ENCODE measurements around the gene GJB3. TPM values are rescaled to one million over a fixed set of nuclear protein-coding genes. Genes with fewer than 3 reads are reported as not detected.
"Not testable (repeated sequence)": the region's sequence is repeated elsewhere in the genome, so short reads cannot be mapped to it uniquely, and the experiment has no call there.

Gene GJB3
- total RNA-seq, 2 experiments from 2014 or later = not detected

DNA sequence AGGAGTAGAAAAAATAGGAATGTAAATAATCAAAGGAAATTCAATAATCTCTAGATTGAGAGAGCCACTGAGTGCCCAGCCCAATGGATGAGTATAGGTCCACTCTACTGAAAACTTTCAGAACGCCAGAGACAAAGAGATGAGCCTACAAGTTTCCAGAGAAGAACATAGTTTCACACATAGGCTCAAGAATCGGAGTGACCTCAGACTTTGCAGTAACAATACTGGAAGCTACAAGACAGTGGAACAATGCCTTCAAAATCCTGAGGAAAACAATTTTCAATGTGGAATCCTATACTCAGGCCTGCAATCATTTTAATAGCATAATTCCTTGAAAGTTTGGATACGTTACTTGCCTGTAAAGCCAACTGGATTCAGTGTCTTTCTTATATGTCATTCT, 22.8 kb downstream of the GJB3 start:
- no peak for DNase-seq
- no peak overlapping the region for H3K27ac Mint-ChIP-seq
- H3K36me3 Mint-ChIP-seq = no peaks in the 10 kb centered on the region
- no peak overlapping the region for H3K4me3 Mint-ChIP-seq
- H3K9me3 Mint-ChIP-seq = peaks cover 3% of the 10 kb centered on the region
- no peaks in the 10 kb centered on the region for H3K27me3 Mint-ChIP-seq
- POLR2A ChIA-PET = no interaction called here
- ATAC-seq (ENCODE audit: low read depth) = no peak
- no peaks in the 10 kb centered on the region for H3K4me1 Mint-ChIP-seq

DNA sequence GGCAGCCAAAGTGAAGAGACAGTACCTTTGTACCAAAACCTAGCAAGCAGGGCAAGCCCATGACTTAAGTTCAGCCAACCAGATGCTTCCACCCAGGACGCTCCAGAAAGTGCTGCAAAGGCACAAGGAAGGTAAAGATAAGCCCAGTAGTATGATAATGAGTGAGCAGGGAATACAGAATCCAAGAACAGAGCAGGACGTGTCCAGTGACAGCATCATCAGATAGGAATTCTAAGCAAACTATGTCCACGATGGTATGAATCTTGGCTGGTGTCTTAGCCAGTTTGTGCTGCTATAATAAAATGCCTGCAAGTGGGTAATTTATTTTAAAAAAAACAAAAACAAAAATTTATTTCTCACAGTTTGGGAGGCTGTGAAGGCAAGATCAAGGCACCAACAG, 25.4 kb downstream of the GJB3 start:
- POLR2A ChIA-PET = no interaction called here
- H3K4me1 Mint-ChIP-seq = peaks cover 3% of the 10 kb centered on the region
- ATAC-seq (ENCODE audit: low read depth) (no peak), DNase-seq (no peak)
- H3K36me3 Mint-ChIP-seq = peaks cover 2% of the 10 kb centered on the region
- no peak overlapping the region for H3K27ac Mint-ChIP-seq
- H3K27me3 Mint-ChIP-seq = no peaks in the 10 kb centered on the region
- no peak overlapping the region for H3K4me3 Mint-ChIP-seq
- H3K9me3 Mint-ChIP-seq = peaks cover 7% of the 10 kb centered on the region

DNA sequence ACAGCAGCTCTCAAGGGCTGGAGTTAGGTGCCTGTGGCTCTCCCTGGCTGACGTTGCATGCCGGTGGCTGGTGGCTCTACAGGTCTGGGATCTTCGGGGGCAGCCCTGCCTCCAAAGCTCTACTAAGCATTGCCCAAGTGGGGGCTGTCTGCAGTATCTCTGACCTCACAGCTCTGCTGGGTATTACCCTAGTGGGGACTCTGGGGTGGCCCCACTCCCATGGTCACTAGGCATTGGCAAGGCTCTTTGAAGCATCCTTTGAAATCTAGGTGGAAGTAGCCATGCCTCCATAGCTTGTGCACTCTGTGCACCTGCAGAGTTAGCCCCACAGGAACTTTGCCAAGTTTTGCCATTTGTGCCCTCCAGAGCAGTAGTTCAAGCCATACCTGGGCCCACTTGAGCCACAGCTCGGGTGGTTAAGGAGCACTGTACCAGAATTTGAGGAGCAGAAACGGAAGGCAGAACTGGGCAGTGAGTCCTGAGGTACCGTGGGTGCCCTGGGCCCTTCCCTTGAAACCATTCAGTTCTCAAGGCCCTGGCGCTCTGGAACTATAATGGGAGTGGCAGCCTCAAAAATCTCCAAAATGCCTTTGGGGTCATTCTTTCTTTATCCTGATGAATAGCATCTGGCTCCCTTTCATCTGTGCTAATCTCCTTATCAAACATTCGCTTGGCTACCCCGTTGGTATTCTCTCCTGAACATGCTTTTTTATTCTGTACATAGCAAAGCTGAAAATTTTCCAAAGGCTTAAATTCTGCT, 27.2 kb downstream of the GJB3 start:
- peaks cover 5% of the 10 kb centered on the region for H3K36me3 Mint-ChIP-seq
- no peak for ATAC-seq (ENCODE audit: low read depth)
- no peak overlapping the region for H3K27ac Mint-ChIP-seq
- H3K4me3 Mint-ChIP-seq = no peak overlapping the region
- peaks cover 3% of the 10 kb centered on the region for H3K4me1 Mint-ChIP-seq
- POLR2A ChIA-PET = no interaction called here
- DNase-seq = no peak
- H3K9me3 Mint-ChIP-seq = peaks cover 5% of the 10 kb centered on the region
- no peaks in the 10 kb centered on the region for H3K27me3 Mint-ChIP-seq

DNA sequence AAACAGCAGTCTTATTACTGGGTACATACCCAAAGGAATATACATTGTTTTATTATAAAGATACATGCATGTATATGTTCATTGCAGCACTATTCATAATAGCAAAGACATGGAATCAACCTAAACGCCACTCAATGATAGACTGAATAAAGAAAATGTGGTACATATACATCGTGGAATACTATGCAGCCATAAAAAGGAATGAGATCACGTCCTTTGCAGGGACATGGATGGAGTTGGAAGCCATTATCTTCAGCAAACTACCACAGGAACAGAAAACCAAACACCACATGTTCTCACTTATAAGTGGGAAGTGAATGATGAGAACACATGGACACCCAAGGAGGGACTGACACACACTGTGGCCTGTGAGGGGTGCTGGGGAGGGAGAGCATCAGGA, 29.8 kb downstream of the GJB3 start:
- POLR2A ChIA-PET; H3K27ac Mint-ChIP-seq; ATAC-seq (ENCODE audit: low read depth); DNase-seq; H3K4me3 Mint-ChIP-seq; H3K4me1 Mint-ChIP-seq; H3K36me3 Mint-ChIP-seq; H3K9me3 Mint-ChIP-seq; H3K27me3 Mint-ChIP-seq: not testable (repeated sequence)

DNA sequence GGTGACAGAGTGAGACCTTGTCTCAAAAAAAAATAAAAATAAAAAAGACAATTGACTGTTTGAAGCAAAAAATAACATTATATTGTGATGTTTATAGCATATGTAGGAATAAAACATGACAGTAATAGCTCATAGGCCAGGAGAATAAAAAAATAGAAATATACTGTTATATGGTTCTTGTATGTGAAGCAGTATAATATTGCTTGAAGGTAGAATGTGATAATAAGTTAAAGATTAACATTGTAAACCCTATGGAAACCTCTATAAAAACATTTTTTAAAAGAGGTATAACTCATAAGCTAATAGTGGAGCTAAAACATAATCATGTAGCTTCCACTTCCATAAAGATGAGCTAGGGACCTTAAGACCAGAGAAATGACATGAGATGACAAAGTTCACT, 35.3 kb downstream of the GJB3 start:
- DNase-seq = no peak
- no peaks in the 10 kb centered on the region for H3K9me3 Mint-ChIP-seq
- no peak overlapping the region for H3K27ac Mint-ChIP-seq
- peaks cover 3% of the 10 kb centered on the region for H3K36me3 Mint-ChIP-seq
- ATAC-seq (ENCODE audit: low read depth) = no peak
- no peak overlapping the region for H3K4me3 Mint-ChIP-seq
- peaks cover 1% of the 10 kb centered on the region for H3K27me3 Mint-ChIP-seq
- POLR2A ChIA-PET = no interaction called here
- H3K4me1 Mint-ChIP-seq = peaks cover 2% of the 10 kb centered on the region

DNA sequence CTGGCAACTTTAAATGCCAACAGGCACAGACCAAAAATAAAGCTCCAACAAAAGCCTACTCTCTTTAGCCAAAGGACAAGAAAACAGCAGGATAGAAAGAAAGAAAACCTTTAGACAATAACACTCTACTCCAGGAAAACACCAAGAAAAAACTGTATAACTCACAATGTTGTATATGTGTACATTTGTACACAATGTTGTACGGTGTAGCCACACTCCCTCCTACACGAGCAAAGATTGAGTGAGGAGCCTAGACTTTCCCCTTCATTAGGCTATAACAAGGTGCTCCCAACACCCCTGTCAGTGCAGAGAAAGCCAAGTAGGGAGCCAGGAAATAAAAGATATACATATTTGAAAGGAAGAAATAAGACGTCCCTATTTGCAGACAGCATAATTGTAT, 35.8 kb downstream of the GJB3 start:
- ATAC-seq (ENCODE audit: low read depth) (no peak), DNase-seq (no peak)
- Mint-ChIP-seq H3K27me3 (peaks cover 1% of the 10 kb centered on the region), H3K36me3 (peaks cover 3% of the 10 kb centered on the region), H3K4me1 (peaks cover 2% of the 10 kb centered on the region), H3K9me3 (no peaks in the 10 kb centered on the region), H3K4me3 (no peak overlapping the region), H3K27ac (no peak overlapping the region)
- POLR2A ChIA-PET = no interaction called here

DNA sequence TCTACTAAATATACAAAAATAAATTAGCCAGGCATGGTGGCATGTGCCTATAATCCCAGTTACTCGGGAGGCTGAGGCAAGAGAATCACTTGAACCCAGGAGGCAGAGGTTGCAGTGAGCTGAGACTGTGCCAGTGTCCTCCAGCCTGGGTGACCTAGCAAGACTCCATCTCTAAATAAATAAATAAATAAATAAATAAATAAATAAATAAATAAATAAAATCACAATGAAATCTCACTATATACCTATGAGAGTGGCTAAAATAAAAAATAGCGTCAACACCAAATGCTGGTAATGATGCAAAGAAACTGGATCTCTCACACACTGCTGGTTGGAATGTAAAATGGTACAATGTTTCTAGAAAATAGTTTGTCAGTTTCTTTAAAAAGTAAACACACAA, 37.8 kb downstream of the GJB3 start:
- H3K4me1 Mint-ChIP-seq; DNase-seq; H3K36me3 Mint-ChIP-seq; POLR2A ChIA-PET; ATAC-seq (ENCODE audit: low read depth); H3K9me3 Mint-ChIP-seq; H3K4me3 Mint-ChIP-seq; H3K27me3 Mint-ChIP-seq; H3K27ac Mint-ChIP-seq: not testable (repeated sequence)

DNA sequence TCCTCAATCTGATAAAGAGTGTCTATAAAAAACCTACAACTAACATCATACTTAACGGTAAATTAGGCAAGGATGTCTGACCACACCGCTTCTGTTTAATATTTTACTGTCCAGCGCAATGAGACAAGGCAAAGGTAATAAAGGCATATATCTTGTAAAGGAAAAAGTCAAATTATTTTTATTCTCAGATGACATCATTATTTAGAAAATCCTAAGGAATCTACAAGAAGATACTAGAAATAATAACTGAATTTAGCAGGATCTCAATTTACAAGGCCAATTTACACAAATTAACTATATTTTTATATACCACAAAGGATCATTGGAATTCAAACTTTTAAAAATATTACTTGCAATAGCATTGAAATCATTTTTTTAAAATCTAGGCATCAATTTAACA, 41.2 kb downstream of the GJB3 start:
- H3K4me3 Mint-ChIP-seq = no peak overlapping the region
- POLR2A ChIA-PET = no interaction called here

DNA sequence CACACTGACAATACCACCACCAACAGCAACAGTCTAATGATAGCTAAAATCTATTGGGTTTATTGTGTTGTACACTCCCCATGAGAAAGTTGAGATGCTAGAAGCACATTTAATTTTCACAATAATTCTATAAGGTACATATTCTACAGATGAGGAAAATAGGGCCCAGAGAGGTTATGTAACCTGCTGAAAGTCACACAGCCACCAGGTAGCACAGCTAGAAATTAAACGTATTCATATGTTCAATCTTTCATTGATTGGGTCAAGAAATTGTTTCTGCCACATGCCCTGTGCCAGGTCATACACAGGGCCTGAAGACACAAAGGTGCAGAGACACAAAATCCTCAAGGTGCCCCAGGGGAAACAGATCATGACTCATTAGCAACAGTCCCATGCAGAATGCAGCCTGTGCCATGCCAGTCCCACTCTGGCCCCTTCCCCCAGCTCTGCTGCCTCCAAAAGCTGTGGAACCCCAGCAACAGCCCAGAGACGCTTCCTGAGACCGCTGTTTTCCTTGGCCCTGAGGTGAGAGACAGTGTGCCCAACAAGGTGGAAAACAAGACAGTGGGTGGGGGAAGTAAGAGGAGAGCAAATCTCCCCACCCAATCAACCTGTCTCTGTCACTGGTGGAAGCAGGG, 43.9 kb downstream of the GJB3 start:
- POLR2A ChIA-PET = no interaction called here
- H3K36me3 Mint-ChIP-seq = no peaks in the 10 kb centered on the region
- H3K4me1 Mint-ChIP-seq = no peaks in the 10 kb centered on the region
- no peaks in the 10 kb centered on the region for H3K9me3 Mint-ChIP-seq
- H3K27ac Mint-ChIP-seq = no peak overlapping the region
- H3K27me3 Mint-ChIP-seq = no peaks in the 10 kb centered on the region
- DNase-seq (no peak), ATAC-seq (ENCODE audit: low read depth) (no peak)
- no peak overlapping the region for H3K4me3 Mint-ChIP-seq

More for the DNA sequence above, 41.2 kb downstream of the GJB3 start:
- no peak for DNase-seq
- no peaks in the 10 kb centered on the region for H3K36me3 Mint-ChIP-seq
- H3K4me1 Mint-ChIP-seq = no peaks in the 10 kb centered on the region
- no peak overlapping the region for H3K27ac Mint-ChIP-seq
- no peaks in the 10 kb centered on the region for H3K9me3 Mint-ChIP-seq
- H3K27me3 Mint-ChIP-seq = peaks cover 1% of the 10 kb centered on the region
- ATAC-seq (ENCODE audit: low read depth) = no peak

DNA sequence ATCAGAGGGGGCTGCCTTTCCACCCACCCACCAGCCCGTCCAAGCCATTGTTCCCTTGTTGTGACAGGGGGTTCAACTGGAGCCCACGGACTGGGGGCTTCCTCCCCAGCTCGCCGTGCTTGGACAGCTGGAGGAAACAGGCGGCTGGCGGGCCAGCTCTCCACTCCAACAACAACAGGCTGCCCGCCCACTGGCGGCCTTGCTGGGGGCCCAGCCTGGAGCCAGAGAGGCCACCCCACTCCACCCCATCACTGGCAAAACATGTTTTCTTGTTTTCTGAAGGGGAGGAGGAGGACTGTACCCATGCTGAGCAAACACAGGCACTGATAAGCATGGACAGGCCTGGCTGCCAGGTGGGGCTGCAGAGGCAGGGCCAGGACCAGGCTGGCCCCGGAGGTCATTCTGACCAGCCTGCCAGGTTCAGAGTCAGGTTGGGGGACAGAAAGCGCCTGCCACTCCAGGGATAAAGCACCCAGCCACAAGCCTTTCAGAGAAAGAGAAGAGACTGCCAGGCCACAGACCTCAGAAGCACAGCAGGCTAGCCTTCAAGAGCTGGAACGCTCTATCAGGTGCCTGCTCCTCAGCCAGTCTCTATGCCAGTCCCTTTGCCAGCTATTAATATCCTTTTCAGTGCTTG, 44.6 kb downstream of the GJB3 start:
- Mint-ChIP-seq H3K9me3 (no peaks in the 10 kb centered on the region), H3K27me3 (no peaks in the 10 kb centered on the region), H3K27ac (no peak overlapping the region), H3K36me3 (no peaks in the 10 kb centered on the region), H3K4me3 (no peak overlapping the region), H3K4me1 (no peaks in the 10 kb centered on the region)
- POLR2A ChIA-PET = no interaction called here
- no peak for DNase-seq
- ATAC-seq (ENCODE audit: low read depth) = no peak

DNA sequence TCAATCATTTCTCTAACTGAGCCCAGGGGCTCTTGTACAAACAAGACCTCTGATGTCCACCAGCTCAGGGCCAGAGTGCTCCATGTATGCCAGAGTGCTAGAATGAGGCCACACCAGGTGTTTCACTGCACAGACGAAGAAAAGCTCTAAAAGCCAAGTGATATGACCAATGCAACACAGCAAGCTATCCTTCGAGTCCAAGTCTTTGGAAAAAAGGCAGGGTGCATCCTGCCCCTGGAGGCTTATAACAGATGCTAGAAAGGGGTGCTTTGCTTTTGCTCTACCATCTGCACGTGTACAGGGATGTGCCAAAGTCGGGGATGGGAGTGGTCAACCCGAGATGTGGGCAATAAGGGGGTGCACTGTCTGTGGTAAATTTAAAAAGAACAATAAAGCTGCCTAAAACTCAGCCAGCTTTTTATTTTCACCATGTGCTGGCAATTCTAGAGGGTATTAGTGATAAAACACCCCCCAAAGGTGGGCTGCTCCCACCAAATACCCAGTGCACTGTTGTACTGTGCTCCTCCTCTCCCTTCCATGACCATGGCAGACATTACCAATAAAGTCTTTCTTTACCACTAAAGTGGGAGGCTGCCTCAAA, 46.4 kb downstream of the GJB3 start:
- no peak for ATAC-seq (ENCODE audit: low read depth)
- DNase-seq = no peak
- POLR2A ChIA-PET = no interaction called here
- no peak overlapping the region for H3K4me3 Mint-ChIP-seq
- H3K4me1 Mint-ChIP-seq = no peaks in the 10 kb centered on the region
- no peak overlapping the region for H3K27ac Mint-ChIP-seq
- H3K36me3 Mint-ChIP-seq = no peaks in the 10 kb centered on the region
- H3K9me3 Mint-ChIP-seq = no peaks in the 10 kb centered on the region
- H3K27me3 Mint-ChIP-seq = no peaks in the 10 kb centered on the region

DNA sequence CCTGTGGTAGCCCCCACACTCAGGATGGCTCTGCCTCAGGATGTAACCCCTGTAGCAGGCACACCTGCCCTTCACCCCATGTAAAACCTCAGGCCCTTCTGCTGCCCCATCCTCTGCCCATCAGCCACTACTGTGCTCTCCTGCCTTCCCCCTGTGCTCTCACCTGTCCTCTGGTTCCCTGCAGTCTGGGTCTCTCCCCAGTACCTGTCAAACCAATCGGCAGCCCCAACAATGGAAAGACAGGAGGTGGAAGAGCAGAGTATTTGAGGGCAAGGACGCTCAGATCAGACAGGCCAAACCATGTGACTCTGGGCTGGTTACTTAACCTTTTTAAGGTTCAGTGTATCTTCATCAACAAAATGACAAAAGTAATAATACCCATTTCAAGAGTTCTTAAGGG, 47.6 kb downstream of the GJB3 start:
- Mint-ChIP-seq H3K4me1 (no peaks in the 10 kb centered on the region), H3K4me3 (no peak overlapping the region), H3K27ac (no peak overlapping the region), H3K9me3 (no peaks in the 10 kb centered on the region), H3K27me3 (no peaks in the 10 kb centered on the region), H3K36me3 (no peaks in the 10 kb centered on the region)
- POLR2A ChIA-PET = no interaction called here
- ATAC-seq (ENCODE audit: low read depth) (no peak), DNase-seq (no peak)

DNA sequence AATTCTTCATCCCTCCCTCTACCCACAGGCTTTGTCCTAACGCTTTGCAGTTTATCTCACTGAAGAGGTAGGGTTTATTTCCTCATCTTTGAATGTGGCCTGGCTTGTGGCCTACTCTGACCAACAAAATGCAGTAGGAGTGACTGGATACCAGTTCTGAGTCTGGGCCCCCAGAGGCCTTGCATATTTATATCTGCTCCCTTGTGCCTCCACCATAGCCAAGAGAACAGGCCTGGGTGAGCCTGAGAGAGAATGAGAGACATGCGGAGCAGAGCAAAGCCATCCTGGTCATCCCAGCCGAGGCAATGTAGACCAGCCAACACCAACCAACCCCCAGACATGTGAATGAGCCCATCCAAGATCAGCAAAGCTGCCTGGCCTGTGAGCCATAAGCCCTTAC, 48.2 kb downstream of the GJB3 start:
- no peak overlapping the region for H3K4me3 Mint-ChIP-seq
- H3K4me1 Mint-ChIP-seq = no peaks in the 10 kb centered on the region

DNA sequence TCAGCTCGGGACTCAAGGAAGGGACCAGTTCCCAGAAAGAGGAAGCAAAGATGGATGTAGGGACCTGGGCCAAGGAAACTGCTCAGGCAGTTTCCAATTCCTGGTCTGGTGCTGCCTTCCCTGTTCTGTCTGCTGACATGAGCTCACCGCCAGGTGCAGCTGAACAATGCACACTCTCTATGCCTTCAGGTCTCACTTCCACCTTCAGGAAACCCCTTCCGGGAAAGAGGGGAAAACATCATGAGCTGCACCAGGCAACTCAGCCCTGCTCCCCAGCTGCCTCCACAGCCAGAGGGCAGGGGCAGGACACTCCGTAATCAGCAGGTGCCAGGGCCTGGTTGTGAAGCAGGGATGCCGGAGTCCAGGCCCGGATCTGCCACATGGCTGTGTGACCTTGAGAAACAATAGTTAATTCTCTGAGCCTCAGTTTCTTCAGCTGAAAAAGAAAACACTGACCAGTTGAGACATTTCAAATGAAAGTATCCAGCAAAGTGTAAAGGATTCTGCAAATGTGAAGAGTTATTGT, 50.8 kb downstream of the GJB3 start:
- Mint-ChIP-seq H3K27me3 (no peaks in the 10 kb centered on the region), H3K4me1 (no peaks in the 10 kb centered on the region), H3K9me3 (no peaks in the 10 kb centered on the region), H3K27ac (no peak overlapping the region), H3K4me3 (no peak overlapping the region), H3K36me3 (no peaks in the 10 kb centered on the region)
- no peak for ATAC-seq (ENCODE audit: low read depth)
- no peak for DNase-seq
- POLR2A ChIA-PET = no interaction called here

More for the DNA sequence above, 48.2 kb downstream of the GJB3 start:
- ATAC-seq (ENCODE audit: low read depth) = no peak
- POLR2A ChIA-PET = no interaction called here
- DNase-seq = no peak
- Mint-ChIP-seq H3K27me3 (no peaks in the 10 kb centered on the region), H3K9me3 (no peaks in the 10 kb centered on the region), H3K27ac (no peak overlapping the region), H3K36me3 (no peaks in the 10 kb centered on the region)

All from activated naive CD8-positive, alpha-beta T cell treated with anti-CD3 and anti-CD28 coated beads, Interleukin-2, amount 10 ng/mL, durations not matched to agents 7 days and 5 days (primary cell).